Hindlimb muscle (tissue), 1 donor: ENCODE results near the gene CDCA5. TPM values are rescaled to one million over a fixed set of nuclear protein-coding genes. Genes with fewer than 3 reads are reported as not detected.
"Not testable (repeated sequence)": the region's sequence is repeated elsewhere in the genome, so short reads cannot be mapped to it uniquely, and the experiment has no call there.

Experiments
- DNase-seq: peaks from one replicate; pipeline ENCODE4 v3.0.0-alpha.2; 2013
- polyA plus RNA-seq: library from polyadenylated mRNA; unstranded; fragments of 120-200 nt; gene quantifications from one replicate; pipeline ENCODE4 v1.2.1, GENCODE V29; 2013; ENCODE audit not compliant: insufficient read length

The CDCA5 gene
- polyA plus RNA-seq, 1 donor = 11.7 TPM

GRCh38 chr11:65118891-65119669 is 35.2 kb upstream of the CDCA5 start:
- DNase-seq = not testable (repeated sequence)

DNA sequence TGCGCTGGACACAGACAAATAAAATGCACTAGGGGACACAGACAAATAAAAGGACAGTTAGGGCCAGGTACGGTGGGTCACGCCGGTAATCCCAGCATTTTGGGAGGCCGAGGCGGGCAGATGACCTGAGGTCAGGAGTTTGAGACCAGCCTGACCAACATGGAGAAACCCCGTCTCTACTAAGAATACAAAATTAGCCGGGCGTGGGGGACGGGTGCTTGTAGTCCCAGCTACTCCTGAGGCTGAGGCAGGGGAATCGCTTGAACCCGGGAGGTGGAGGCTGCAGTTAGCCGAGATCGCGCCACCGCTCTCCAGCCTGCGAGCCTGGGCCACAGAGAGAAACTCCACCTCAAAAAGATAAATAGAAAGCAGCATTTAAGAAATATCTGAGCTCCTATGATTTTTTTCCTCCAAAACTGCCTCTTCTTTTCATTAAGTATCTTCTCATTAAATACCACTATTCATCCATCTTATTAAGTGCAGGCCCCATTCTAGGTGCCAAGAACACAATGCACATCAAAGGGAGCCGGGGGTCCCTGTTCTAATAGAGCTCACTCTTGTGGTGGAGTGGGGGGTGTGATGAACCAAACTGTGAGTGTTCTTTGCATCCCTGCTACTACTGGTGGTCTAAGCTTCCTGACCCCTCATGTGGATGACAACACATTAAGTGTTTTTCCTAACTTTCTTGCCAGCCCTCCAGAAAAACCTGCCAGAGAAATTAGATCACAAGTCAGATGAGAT is 34.4 kb upstream of the CDCA5 start:
- DNase-seq = no peak

DNA sequence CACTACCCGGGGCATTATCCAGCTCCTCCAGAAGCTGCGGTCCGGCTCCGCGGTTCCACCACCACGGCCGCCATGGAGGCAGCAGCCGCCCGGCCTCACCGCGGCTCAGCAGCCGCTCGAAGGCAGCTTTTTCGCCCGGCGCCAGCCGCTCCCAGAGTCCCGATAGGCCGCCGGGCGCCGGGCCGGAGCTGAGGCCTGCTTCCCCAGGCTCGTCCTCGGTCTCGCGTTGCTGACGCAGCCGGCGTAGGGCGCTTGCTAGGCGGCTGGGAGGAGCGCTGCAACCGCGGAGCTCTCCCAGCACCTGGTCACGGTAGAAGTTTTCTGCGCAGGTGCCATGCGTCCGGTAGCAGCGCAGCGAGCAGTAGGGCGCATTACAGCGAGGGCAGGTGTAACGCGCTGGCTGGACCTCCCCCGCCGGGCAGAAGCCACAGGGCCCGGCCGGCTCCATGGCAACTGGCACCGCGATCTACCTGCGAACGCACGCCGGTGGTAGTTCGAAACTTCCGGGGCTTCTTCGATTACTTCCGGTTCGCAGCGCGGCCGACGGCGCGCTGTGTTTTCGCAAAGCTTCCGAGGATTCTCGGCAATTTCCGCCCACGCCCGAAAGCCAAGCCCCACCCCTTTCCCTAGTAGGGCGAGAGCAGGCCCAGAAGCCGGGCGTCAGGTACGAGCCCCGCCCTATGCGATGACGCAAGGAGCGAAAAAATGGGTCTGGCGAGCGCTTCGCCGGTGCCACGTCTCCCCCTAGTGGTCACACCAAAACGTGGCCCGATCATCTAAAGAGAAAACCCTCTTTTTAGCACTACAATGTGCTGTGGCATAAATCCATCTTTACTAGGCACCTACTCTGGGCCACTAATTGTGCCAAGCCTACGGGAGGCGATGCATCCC is 33.6 kb upstream of the CDCA5 start, which contains the start of gene ZNHIT2:
ZNHIT2 (minus strand) TSS at position 496 of the 891 bp plus-strand sequence; CDS start at position 448, 48 bp downstream.
- peak; percentile 99 for DNase-seq

- DNase-seq = no peak
These were observed 32.7 kb upstream of the CDCA5 start for GRCh38 chr11:65116370-65117205.

DNA sequence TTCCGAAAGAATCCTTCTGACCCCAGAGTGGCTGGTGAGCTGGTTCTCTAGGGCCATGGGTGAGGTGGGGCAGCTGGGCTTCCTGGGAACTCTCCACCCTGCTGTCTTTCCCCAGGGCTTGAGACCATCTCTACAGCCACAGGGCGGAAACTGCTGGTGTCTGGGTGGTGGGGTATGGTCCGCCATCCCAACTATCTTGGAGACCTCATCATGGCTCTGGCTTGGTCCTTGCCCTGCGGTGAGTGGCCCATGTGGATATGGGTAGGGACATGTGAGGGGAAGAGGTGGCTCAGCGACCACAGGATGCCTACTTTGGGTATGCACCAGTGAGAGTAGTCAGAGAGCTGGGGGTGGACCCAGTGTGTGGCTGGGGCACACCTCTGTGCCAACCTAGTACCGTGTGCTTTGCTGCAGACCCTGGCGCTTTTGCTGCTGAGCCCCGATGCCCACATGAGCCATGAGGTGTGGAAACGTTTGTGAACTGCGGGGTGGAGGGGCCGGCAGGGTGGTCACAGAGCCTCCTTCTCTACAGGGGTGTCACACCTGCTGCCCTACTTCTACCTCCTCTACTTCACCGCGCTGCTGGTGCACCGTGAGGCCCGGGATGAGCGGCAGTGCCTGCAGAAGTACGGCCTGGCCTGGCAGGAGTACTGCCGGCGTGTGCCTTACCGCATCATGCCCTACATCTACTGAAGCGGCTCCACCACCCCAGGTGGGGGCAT is 31.7 kb upstream of the CDCA5 start:
- DNase-seq = no peak

GRCh38 chr11:65114538-65115171 is 30.8 kb upstream of the CDCA5 start:
- no peak for DNase-seq

DNA sequence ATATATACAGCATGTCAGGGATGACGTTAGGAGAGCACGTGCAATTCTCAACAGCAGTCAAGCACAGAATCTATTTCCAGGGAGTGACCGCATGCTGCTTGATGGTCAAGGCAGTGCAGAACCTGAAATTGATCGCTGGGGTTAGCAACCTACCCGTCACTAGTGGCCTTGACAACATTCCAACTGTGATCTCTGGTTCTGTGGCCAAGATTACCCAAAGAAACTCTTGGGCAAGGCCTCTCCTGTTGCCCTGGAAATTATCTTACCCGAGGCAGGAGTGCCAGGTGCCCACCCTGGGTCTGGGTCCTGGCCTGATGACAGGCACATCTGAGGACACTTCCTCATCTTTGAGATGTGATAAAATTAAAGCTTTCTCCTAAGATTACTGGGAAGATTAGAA is 30.0 kb upstream of the CDCA5 start:
- DNase-seq = no peak

DNA sequence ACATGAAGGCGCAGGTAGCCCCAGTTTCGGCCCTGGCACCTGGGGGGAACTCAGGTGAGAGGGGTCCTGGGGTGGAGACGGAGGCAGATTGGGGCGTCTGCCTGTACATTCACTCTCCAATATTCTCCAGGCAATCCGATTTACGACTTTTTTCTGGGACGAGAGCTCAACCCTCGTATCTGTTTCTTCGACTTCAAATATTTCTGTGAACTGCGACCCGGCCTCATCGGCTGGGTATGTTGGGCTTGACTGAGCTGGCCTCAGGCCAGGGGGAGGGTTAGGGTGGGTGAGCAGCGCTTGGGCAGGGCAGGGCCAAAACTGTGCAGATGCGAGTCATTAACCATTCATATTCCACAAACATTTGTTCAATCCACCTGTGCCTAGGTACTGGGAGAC is 29.5 kb upstream of the CDCA5 start:
- no peak for DNase-seq

DNA sequence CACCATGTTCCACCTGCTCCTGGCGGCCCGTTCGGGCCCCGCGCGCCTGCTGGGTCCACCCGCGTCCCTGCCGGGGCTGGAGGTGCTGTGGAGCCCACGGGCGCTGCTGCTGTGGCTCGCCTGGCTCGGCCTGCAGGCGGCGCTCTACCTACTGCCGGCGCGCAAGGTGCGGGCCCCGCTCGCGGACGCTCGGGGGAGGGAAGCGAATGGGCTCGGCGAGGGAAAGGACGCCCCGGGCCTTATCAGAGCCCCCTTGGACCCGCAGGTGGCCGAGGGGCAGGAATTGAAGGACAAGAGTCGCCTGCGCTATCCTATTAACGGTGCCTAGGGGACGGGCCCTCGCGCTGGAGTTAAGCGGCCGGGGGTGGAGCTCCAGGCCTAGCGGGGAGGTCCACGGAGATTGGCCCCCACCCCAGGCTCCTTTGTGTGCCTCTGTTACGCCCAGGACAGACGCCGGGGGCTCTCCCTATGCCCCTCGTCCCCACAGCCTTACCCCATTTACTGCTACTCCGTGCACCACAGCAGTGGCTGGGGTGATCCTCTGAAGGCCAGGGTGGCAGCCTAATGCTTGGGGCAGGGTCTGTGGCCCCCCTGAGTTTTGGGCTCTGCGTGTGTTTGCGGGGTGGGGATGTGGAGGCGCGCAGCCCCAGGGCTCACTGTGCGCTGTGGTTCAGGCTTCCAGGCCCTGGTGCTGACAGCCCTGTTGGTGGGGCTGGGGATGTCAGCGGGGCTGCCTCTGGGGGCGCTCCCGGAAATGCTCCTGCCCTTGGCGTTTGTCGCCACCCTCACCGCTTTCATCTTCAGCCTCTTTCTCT is 28.9 kb upstream of the CDCA5 start:
- no peak for DNase-seq

DNA sequence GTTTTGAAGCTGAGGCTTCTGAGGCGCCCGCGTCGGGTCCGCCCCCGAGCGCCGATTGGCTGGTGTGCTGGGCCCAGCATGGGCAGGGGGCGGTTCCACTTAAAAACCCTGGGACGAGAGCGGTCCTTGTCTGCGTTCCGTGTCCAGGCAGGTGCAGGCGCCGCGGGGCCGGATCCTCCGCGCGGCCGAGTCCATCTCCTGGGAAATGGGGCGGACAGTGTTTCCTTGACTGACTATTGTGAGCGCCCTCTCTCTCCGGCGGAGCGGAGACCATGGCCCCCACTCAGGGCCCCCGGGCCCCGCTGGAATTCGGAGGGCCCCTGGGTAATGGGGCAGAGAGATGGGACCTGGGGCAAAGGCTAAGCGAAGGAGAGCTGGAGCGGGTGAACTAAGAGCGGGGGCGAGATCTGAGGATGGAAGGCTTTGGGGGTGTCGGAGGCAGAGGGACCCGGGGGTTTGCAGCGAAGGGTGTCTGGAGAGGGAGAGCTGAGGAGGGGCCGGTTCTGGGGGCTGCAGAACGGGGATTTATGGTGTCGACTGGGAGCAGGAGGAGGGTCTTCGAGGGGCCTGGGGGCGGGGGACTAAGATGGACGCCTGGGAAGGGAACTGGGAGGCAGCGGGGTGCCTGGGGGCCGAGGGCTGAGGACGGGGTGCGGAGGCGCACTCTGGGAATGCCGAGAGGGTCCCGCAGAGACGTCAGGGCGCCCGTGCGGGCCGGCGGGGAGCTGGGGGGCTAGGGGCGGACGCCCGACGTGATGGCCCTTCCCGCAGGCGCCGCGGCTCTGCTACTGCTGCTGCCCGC is 28.1 kb upstream of the CDCA5 start, which contains the start of gene TM7SF2:
TM7SF2 (plus strand) TSS at position 129 of the 802 bp plus-strand sequence; CDS start at position 273, 144 bp downstream.
- peak; percentile 91 for DNase-seq

GRCh38 chr11:65111159-65111743 is 27.4 kb upstream of the CDCA5 start:
- DNase-seq = no peak

DNA sequence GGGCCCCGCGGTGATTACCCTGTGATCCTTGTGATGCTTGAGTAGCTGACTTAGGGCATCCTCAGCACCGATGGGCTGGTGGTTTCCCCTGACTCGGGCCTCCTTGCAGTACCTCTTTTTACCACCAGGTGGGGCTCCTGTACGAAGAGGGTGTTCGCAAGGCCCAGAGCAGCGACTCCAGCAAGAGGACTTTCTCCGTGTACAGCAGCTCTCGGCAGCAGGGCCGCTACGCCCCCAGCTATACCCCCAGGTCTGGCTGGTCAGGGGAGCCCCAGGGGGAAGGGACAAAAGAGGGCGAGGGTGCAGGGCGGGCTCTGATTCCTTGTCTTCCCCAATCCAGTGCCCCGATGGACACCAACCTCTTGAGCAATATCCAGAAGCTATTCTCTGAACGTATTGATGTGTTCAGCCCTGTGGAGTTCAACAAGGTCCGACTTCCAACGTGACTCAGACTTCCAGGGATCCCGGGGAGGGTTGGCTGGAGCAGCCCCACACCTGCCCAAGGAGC is 26.6 kb upstream of the CDCA5 start:
- DNase-seq = peak; percentile 80

- DNase-seq = no peak
These were observed 25.7 kb upstream of the CDCA5 start for GRCh38 chr11:65109231-65110198.

GRCh38 chr11:65108469-65109123 is 24.8 kb upstream of the CDCA5 start:
- DNase-seq = no peak

DNA sequence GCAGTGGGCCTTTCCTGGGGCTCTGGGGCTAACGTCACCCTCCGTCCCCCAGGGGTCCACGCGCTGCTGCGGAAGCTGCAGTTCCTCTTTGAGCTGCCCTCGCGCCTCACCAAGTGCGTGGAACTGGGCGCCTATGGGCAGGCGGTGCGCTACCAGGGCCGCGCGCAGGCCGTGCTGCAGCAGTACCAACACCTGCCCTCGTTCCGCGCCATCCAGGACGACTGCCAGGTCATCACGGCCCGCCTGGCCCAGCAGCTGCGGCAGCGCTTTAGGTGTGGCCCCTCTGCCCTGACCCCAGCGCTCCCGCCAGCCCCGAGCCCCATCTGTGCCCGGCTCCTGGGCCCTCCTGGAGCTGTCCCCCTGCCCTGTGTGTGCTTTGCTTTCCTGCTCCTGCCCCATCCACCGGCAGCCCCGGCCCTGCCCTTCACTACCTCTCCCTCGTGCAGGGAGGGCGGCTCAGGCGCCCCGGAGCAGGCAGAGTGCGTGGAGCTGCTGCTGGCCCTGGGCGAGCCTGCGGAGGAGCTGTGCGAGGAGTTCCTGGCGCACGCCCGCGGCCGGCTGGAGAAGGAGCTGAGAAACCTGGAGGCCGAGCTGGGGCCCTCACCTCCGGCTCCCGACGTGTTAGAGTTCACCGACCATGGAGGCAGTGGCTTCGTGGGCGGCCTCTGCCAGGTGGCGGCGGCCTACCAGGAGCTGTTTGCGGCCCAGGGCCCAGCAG is 24.1 kb upstream of the CDCA5 start:
- no peak for DNase-seq

DNA sequence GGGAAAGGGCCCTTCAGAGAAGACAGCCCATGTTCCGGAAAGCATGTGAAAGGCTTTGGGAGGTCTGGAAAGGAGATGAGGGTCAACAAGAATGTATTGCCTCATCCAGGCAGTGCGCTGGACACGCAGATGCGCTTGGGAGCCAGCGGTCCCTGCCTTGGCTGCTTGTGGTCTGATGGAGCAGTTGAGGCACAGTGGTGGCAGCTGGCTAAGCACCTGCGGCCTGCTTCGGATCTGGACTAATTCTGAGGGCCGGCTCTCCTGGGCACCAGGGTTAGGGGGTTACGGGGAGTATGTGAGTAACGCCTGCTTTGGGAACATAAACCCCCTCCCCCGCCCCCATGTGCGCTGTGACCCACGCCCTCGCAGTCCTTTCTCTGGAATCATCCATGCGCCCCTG is 23.2 kb upstream of the CDCA5 start:
- DNase-seq = no peak
